Esophagus muscularis mucosa (tissue), 4 donors: ENCODE results near the gene PAQR5.

Experiments used
- EP300 ChIP-seq: sonication (generic); formaldehyde crosslinking; IDR thresholded peaks from one replicate; pipeline ENCODE4 v1.6.1; 2017; ENCODE audit warnings: antibody characterized with exemption
- POLR2A ChIP-seq: fragments of 450-650 bp; IDR thresholded peaks from one replicate; pipeline ENCODE4 v1.6.1; 2017; ENCODE audit warnings: antibody characterized with exemption, moderate library complexity, mild to moderate bottlenecking, low read depth
- TF ChIP-seq, protein P1 (sequence below), 3 experiments: fragments of 200-600 bp in 2 of 3; fragments of 450-650 bp in 1 of 3; sonication (generic) in 2 of 3; IDR thresholded peaks; one replicate each; pipeline ENCODE4 v1.5.1; 2017 to 2019; ENCODE audit warnings: antibody characterized with exemption in 3 of 3, mild to moderate bottlenecking in 2 of 3, moderate library complexity in 1 of 3

DNA sequence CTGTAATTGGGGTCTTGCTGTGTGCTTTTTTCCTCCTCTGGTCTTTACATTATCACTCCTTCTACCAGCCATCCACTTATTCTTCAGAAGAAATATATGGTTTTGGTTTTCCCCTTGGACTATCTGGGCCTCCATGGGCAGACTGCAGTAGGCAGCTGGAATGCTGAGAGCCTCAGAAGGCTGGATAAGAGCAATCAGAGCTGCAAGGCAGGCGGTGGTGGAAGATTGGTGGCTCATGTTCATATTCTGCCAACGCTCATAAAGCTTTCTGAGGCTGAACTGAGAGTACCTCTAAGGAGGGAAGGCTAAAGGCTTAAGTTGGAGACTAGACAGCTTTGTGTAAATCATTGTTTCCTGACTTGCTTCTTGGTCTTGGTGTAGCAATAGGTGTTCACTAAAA, 148.2 kb downstream of the PAQR5 start:
- TF ChIP-seq POLR2A (no peak), EP300 (no peak)
- TF ChIP-seq, protein P1, sequence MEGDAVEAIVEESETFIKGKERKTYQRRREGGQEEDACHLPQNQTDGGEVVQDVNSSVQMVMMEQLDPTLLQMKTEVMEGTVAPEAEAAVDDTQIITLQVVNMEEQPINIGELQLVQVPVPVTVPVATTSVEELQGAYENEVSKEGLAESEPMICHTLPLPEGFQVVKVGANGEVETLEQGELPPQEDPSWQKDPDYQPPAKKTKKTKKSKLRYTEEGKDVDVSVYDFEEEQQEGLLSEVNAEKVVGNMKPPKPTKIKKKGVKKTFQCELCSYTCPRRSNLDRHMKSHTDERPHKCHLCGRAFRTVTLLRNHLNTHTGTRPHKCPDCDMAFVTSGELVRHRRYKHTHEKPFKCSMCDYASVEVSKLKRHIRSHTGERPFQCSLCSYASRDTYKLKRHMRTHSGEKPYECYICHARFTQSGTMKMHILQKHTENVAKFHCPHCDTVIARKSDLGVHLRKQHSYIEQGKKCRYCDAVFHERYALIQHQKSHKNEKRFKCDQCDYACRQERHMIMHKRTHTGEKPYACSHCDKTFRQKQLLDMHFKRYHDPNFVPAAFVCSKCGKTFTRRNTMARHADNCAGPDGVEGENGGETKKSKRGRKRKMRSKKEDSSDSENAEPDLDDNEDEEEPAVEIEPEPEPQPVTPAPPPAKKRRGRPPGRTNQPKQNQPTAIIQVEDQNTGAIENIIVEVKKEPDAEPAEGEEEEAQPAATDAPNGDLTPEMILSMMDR (IDR thresholded peaks at IDR 0.05) = no peak
